HCT116 (cell line): Measurements from ENCODE around the gene ADGRE3.

Experiments used
- CBX3 ChIP-seq: IDR thresholded peaks from 2 replicates; pipeline ENCODE4 v1.6.1; 2012; ENCODE audit warnings: low read depth
- CTCF ChIP-seq, 3 experiments: fragments of 200-600 bp in 1 of 3; sonication (generic) in 1 of 3; IDR thresholded peaks in 2 of 3; conservative IDR thresholded peaks in 1 of 3; 2 replicates each; pipeline ENCODE4 v1.5.1; 2012 to 2017; ENCODE audit warnings: low read depth in 2 of 3, low read length in 2 of 3, antibody characterized with exemption in 1 of 3, borderline replicate concordance in 1 of 3, control low read depth in 1 of 3, mild to moderate bottlenecking in 1 of 3, mixed read lengths in 1 of 3, mixed run types in 1 of 3, moderate library complexity in 1 of 3; ENCODE audit not compliant: insufficient read depth in 1 of 3

- no peak for TF ChIP-seq CBX3
- TF ChIP-seq CTCF (IDR thresholded peaks at IDR 0.05 in 2 of 3, conservative IDR thresholded peaks at IDR 0.05 in 1 of 3; ENCODE audit: borderline replicate concordance in 1 of 3, insufficient read depth in 1 of 3, low read depth in 2 of 3, low read length in 2 of 3) = no peak
Observed at GRCh38 chr19:14722127-14722526, 47.5 kb upstream of the ADGRE3 start.
